Trophoblast cell (in vitro differentiated cells and primary cell): ENCODE measurements around the gene SLC13A3.

Experiments used
- DNase-seq, 2 donors: peaks; one replicate each; pipeline ENCODE4 v3.0.0-alpha.2; 2016
- H2AFZ ChIP-seq: 2 replicates; pipeline ENCODE4 v1.6.1; 2013; ENCODE audit warnings: low read length, moderate library complexity, mild to moderate bottlenecking; ENCODE audit not compliant: insufficient read depth, poor library complexity
- H2AK5ac ChIP-seq: 2 replicates; pipeline ENCODE4 v1.6.1; 2013; ENCODE audit warnings: mild to moderate bottlenecking, low read length
- H2BK120ac ChIP-seq: 2 replicates; pipeline ENCODE4 v1.6.1; 2013; ENCODE audit warnings: low read length, mild to moderate bottlenecking, moderate library complexity; ENCODE audit not compliant: insufficient read depth, poor library complexity
- H2BK12ac ChIP-seq: 2 replicates; pipeline ENCODE4 v1.6.1; 2013; ENCODE audit warnings: mild to moderate bottlenecking, low read length, moderate library complexity
- H2BK5ac ChIP-seq: 2 replicates; pipeline ENCODE4 v1.6.1; 2013; ENCODE audit warnings: low read length, low read depth, moderate library complexity, mild to moderate bottlenecking; ENCODE audit not compliant: poor library complexity
- H3K14ac ChIP-seq: 2 replicates; pipeline ENCODE4 v1.6.1; 2013; ENCODE audit warnings: mild to moderate bottlenecking, low read length
- H3K18ac ChIP-seq: 2 replicates; pipeline ENCODE4 v1.6.1; 2013; ENCODE audit warnings: mild to moderate bottlenecking, low read length
- H3K23ac ChIP-seq: 2 replicates; pipeline ENCODE4 v1.6.1; 2013; ENCODE audit warnings: low read length
- H3K27ac ChIP-seq: 2 replicates; pipeline ENCODE4 v1.5.1; 2013; ENCODE audit warnings: low read depth, mild to moderate bottlenecking, inconsistent platforms, low read length, moderate library complexity
- H3K27me3 ChIP-seq: 2 replicates; pipeline ENCODE4 v1.6.1; 2013; ENCODE audit warnings: inconsistent platforms, mild to moderate bottlenecking, low read length, moderate library complexity; ENCODE audit not compliant: insufficient read depth
- H3K36me3 ChIP-seq, 2 experiments: 1 replicate in 1 of 2; 2 replicates in 1 of 2; pipeline ENCODE4 v1.6.1; 2013; ENCODE audit warnings: low read length in 2 of 2, mild to moderate bottlenecking in 2 of 2, moderate library complexity in 1 of 2; ENCODE audit not compliant: insufficient read depth in 2 of 2, control insufficient read depth in 1 of 2
- H3K4ac ChIP-seq: 2 replicates; pipeline ENCODE4 v1.6.1; 2013; ENCODE audit warnings: low read depth, mild to moderate bottlenecking, low read length, moderate library complexity
- H3K4me1 ChIP-seq, 2 experiments: 1 replicate in 1 of 2; 2 replicates in 1 of 2; pipeline ENCODE4 v1.6.1; 2013; ENCODE audit warnings: low read length in 2 of 2, mild to moderate bottlenecking in 2 of 2, moderate library complexity in 1 of 2; ENCODE audit not compliant: insufficient read depth in 2 of 2, control insufficient read depth in 1 of 2
- H3K4me2 ChIP-seq: 2 replicates; pipeline ENCODE4 v1.6.1; 2013; ENCODE audit warnings: inconsistent platforms, mild to moderate bottlenecking, low read length, moderate library complexity
- H3K4me3 ChIP-seq: 2 replicates; pipeline ENCODE4 v1.5.1; 2013; ENCODE audit warnings: mild to moderate bottlenecking, low read depth, low read length, inconsistent platforms
- H3K79me1 ChIP-seq: one replicate; pipeline ENCODE4 v1.6.1; 2013; ENCODE audit warnings: low read length
- H3K79me2 ChIP-seq: 2 replicates; pipeline ENCODE4 v1.6.1; 2013; ENCODE audit warnings: low read length, mild to moderate bottlenecking; ENCODE audit not compliant: control insufficient read depth, insufficient read depth, poor library complexity
- H3K9ac ChIP-seq: 2 replicates; pipeline ENCODE4 v1.6.1; 2013; ENCODE audit warnings: mild to moderate bottlenecking, low read length
- H3K9me3 ChIP-seq: 2 replicates; pipeline ENCODE4 v1.6.1; 2013; ENCODE audit warnings: low read depth, mild to moderate bottlenecking, control low read depth, inconsistent platforms, low read length; ENCODE audit not compliant: insufficient read depth
- H4K12ac ChIP-seq: 2 replicates; pipeline ENCODE4 v1.6.1; 2013; ENCODE audit warnings: low read depth, mild to moderate bottlenecking, low read length, moderate library complexity
- H4K8ac ChIP-seq: 2 replicates; pipeline ENCODE4 v1.6.1; 2013; ENCODE audit warnings: low read depth, mild to moderate bottlenecking, low read length, moderate library complexity
- H4K91ac ChIP-seq: one replicate; pipeline ENCODE4 v1.6.1; 2013; ENCODE audit warnings: low read depth, mild to moderate bottlenecking, low read length, moderate library complexity
- WGBS: extraction: QIAGEN DNeasy Blood & Tissue Kit; methylation state at CpG from one replicate; pipeline ENCODE4 v1.1.7; 2013; ENCODE audit warnings: missing lambda C conversion rate; ENCODE audit not compliant: insufficient read length, insufficient coverage; ENCODE audit errors: extremely low coverage; 5-methylcytosine and 5-hydroxymethylcytosine counted together

Gene SLC13A3

DNA sequence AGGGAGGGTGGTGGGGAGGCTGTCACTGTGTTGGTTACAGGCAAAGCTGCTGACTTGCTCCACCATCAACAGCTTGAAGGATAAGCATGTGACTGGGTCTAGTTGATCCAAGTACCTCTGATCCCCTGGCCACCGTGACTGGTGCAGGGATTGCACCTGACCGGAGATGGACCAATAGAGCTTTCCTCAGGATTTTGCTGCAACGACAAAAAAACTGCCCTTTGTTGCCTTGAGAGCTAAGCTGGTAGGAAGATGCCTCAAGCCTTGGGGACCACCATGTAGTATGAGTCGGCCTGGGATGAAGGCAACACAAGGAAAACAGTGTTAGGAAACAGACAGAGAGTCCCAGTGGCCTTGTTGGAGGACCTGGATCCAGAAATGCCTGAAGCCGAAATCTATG is 102.6 kb downstream of the SLC13A3 start:
- H3K36me3 ChIP-seq = no peaks in the 10 kb centered on the region
- no peak overlapping the region for H3K4me3 ChIP-seq
- H3K27ac ChIP-seq = no peak overlapping the region
- no CpG with 5 or more reads among the region's 5 CpGs for WGBS
- no peaks in the 10 kb centered on the region for H3K79me2 ChIP-seq
- no peak overlapping the region for H4K12ac ChIP-seq
- H3K4me2 ChIP-seq = no peak overlapping the region
- no peak overlapping the region for H2BK120ac ChIP-seq
- no peak overlapping the region for H2AK5ac ChIP-seq
- H3K18ac ChIP-seq = no peak overlapping the region
- no peak overlapping the region for H2BK5ac ChIP-seq
- H4K91ac ChIP-seq = no peak overlapping the region
- no peak overlapping the region for H3K4ac ChIP-seq
- no peak overlapping the region for H3K23ac ChIP-seq
- no peak overlapping the region for H2AFZ ChIP-seq
- H3K14ac ChIP-seq = no peak overlapping the region
- peaks cover 2% of the 10 kb centered on the region for H3K79me1 ChIP-seq
- no peak overlapping the region for H2BK12ac ChIP-seq
- no peaks in the 10 kb centered on the region for H3K27me3 ChIP-seq
- H3K9ac ChIP-seq = no peak overlapping the region
- H4K8ac ChIP-seq = no peak overlapping the region
- peaks cover 1% of the 10 kb centered on the region for H3K9me3 ChIP-seq
- DNase-seq = no peak
- H3K4me1 ChIP-seq = peaks cover 5 to 6% of the 10 kb centered on the region in 2 experiments

DNA sequence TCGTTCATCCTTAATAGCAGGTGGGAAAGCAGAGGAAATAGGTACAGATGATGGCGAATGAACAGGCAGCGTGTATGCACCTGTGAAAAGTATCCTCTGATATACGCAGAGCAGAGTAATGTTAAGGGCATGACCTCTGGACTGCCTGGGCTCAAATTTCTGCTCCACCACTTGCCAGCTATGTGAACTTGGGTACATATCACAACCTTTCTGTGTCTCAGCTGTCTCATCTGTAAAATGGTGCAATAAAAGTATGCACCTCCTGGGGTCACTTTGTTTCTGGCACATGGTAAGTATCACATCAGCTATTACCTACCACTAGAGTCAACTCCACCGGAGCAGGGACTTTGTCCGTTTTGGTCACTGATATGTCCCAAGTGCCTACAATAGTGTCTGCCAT is 103.3 kb downstream of the SLC13A3 start:
- Histone ChIP-seq H3K9ac (no peak overlapping the region), H2BK5ac (no peak overlapping the region), H3K23ac (no peak overlapping the region), H3K79me1 (peaks cover 2% of the 10 kb centered on the region), H3K27ac (no peak overlapping the region), H3K27me3 (no peaks in the 10 kb centered on the region), H2AFZ (no peak overlapping the region), H2AK5ac (no peak overlapping the region), H4K12ac (no peak overlapping the region), H4K91ac (no peak overlapping the region), H4K8ac (no peak overlapping the region), H3K4ac (no peak overlapping the region), H3K36me3 (no peaks in the 10 kb centered on the region), H3K4me3 (no peak overlapping the region), H3K4me2 (no peak overlapping the region), H3K9me3 (peaks cover 1% of the 10 kb centered on the region), H2BK120ac (no peak overlapping the region), H3K4me1 (peaks cover 5 to 6% of the 10 kb centered on the region in 2 experiments), H3K14ac (no peak overlapping the region), H3K18ac (no peak overlapping the region), H2BK12ac (no peak overlapping the region), H3K79me2 (no peaks in the 10 kb centered on the region)
- DNase-seq = no peak
- no CpG with 5 or more reads among the region's 6 CpGs for WGBS

DNA sequence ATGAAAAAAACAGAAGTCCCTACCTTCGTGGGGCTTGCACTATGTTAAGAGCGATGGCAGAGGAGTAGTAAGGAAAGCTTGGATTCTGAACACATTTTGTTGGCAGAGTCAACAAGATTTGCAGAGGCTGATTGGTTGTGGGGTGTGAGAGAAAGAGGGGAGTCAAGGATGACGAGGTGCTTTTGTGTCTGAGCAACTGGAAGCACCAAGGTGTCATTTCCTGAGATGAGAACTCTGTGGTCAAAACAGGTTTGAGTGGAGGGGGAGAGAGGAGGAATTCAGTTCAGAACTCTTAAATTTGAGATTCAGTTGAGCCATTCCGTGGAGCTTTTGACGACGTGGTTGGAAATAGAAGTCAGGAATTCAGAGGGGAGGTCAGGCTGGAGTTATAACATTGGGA is 104.3 kb downstream of the SLC13A3 start:
- Histone ChIP-seq H3K79me2 (no peaks in the 10 kb centered on the region), H2BK5ac (no peak overlapping the region), H4K12ac (no peak overlapping the region), H3K27ac (no peak overlapping the region), H3K9me3 (peaks cover 1% of the 10 kb centered on the region), H3K27me3 (no peaks in the 10 kb centered on the region), H3K9ac (no peak overlapping the region), H3K14ac (no peak overlapping the region), H3K36me3 (no peaks in the 10 kb centered on the region), H2AK5ac (no peak overlapping the region), H3K18ac (no peak overlapping the region), H3K4ac (no peak overlapping the region), H3K23ac (no peak overlapping the region), H2BK120ac (no peak overlapping the region), H2BK12ac (no peak overlapping the region), H3K4me2 (no peak overlapping the region), H4K8ac (no peak overlapping the region), H3K79me1 (no peaks in the 10 kb centered on the region), H4K91ac (no peak overlapping the region), H3K4me1 (peaks cover 0 to under 1% of the 10 kb centered on the region in 2 experiments), H2AFZ (no peak overlapping the region), H3K4me3 (no peak overlapping the region)
- no peak for DNase-seq
- WGBS = no CpG with 5 or more reads among the region's 6 CpGs

DNA sequence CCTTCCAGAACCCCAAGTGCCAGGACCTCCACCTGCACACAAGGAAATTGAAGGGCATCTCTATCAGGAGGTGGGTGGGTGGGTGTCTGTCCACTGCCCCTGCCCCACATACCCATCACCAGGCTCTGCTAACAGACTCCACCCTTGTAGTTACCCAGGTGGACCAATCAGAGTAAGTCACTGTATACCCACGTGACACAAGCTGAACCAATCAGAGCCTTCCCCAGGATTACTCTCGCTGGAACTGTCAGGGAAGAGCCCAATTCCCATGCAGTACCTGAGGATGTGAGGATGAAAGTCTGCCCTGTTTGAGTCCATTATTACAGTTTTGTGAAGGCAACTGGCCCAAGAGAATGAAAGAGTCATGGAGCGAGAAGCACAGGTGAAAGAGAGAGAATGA is 105.0 kb downstream of the SLC13A3 start:
- Histone ChIP-seq H3K27ac (no peak overlapping the region), H3K4ac (no peak overlapping the region), H3K9ac (no peak overlapping the region), H2BK12ac (no peak overlapping the region), H3K79me2 (no peaks in the 10 kb centered on the region), H4K91ac (no peak overlapping the region), H3K4me2 (no peak overlapping the region), H3K79me1 (no peaks in the 10 kb centered on the region), H3K14ac (no peak overlapping the region), H2BK120ac (no peak overlapping the region), H3K18ac (no peak overlapping the region), H3K23ac (no peak overlapping the region), H3K4me3 (no peak overlapping the region), H2AFZ (no peak overlapping the region), H4K12ac (no peak overlapping the region), H4K8ac (no peak overlapping the region), H3K36me3 (no peaks in the 10 kb centered on the region), H3K27me3 (no peaks in the 10 kb centered on the region), H3K4me1 (no peaks in the 10 kb centered on the region), H2BK5ac (no peak overlapping the region), H2AK5ac (no peak overlapping the region), H3K9me3 (peaks cover 1% of the 10 kb centered on the region)
- no CpG with 5 or more reads among the region's 3 CpGs for WGBS
- no peak for DNase-seq
